NCI-H524 (cell line): ENCODE results near the gene BAG5.

Source experiments
- DNase-seq, 2 experiments: peaks; one replicate each; lab custom pipeline; 2025; lab: John Stamatoyannopoulos, UW

BAG5 gene

DNA sequence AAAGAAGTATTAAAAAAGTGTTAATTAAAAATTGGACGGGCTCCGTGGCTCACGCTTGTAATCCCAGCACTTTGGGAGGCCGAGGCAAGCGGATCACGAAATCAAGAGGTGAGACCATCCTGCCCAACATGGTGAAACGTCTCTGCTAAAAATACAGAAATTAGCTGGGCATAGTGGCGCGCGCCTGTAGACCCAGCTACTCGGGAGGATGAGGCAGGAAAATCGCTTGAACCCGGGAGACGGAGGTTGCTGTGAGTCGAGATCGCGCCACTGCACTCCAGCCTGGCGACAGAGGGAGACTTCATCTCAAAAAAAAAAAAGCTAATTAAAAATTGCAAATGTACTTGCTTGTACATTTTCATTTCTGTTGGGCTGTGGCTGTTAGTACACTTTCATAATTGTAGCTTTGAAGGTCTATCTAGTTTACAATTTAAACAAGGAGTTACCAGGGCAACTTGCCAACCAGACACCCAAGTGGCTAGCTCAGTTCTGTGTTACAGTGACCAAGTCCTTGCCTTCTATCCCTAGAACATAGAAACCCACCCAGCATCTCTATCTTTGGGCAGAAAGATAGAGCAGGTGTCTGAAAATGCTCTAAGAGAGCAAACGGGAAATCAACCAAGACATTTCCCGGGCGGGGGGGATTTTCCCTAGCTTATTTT is 1.5 kb upstream of the BAG5 start:
- no peak for DNase-seq

GRCh38 chr14:103563226-103563620 is 766 bp upstream of the BAG5 start:
- no peak for DNase-seq

DNA sequence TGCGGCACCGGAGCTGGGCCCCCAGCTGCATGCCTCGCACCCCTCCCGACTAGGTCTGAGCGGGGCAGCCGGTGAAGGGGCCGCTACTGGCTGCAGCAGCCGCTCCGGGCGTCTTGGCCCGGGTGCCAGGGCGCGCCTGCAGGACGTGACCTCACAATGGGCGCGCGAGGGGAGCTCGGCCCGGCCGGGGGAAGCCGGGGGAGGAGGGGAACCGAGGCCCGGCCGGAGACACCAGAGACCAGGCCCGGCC is 353 bp downstream of the BAG5 start:
- DNase-seq = no peak

- DNase-seq = no peak
Observed at GRCh38 chr14:103561381-103562178, 877 bp downstream of the BAG5 start.

DNA sequence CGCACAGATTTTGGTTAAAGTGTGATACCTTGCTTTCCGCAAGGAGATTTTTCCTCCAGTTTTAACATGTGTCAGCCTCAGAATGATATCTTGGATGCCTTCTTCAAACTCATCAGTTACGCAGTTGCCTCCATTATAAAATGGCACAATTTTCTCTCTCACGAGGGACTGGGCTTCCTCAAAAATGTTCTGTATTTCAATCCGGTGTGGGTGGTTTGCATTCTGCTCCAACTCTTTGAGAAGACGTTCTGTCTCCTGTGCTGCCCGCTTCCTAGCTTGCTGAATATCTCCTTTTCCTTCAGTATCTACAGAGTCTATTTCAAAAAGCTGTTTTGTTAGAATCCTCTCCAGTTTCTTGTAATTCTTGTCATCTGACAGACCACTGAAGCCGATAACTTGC is 1.8 kb downstream of the BAG5 start:
- no peak for DNase-seq

DNA sequence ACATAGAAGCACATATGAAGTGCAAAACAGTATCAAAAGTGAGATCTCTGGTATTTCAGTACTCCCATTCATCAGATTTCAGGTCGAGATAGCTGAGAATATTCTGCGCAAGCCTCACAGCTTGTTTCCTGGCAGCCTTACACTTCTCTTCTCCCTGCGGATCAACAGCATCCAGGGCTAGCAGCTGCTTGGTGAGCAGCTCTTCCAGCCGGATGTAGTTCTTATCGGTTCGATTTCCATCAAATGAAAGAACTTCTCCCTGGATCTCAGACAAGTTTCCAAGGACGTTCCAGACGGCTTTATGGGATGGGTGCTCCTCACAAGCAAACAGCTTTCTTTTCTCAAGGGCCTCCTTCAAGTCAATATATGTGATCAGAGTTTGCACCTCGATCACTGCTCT is 2.7 kb downstream of the BAG5 start:
- no peak for DNase-seq

GRCh38 chr14:103558071-103558882 is 4.2 kb downstream of the BAG5 start:
- DNase-seq = peak in 1 of 2 experiments; percentile 32

- DNase-seq = no peak
Observed at GRCh38 chr14:103556946-103557758, 5.3 kb downstream of the BAG5 start.

- no peak for DNase-seq
Observed at GRCh38 chr14:103555559-103556337, 6.7 kb downstream of the BAG5 start.

- no peak for DNase-seq
Observed at GRCh38 chr14:103552846-103553210, 9.6 kb downstream of the BAG5 start.

GRCh38 chr14:103552011-103552845 is 10.2 kb downstream of the BAG5 start:
- DNase-seq = no peak

- no peak for DNase-seq
Observed at GRCh38 chr14:103551338-103551762, 11.1 kb downstream of the BAG5 start.

DNA sequence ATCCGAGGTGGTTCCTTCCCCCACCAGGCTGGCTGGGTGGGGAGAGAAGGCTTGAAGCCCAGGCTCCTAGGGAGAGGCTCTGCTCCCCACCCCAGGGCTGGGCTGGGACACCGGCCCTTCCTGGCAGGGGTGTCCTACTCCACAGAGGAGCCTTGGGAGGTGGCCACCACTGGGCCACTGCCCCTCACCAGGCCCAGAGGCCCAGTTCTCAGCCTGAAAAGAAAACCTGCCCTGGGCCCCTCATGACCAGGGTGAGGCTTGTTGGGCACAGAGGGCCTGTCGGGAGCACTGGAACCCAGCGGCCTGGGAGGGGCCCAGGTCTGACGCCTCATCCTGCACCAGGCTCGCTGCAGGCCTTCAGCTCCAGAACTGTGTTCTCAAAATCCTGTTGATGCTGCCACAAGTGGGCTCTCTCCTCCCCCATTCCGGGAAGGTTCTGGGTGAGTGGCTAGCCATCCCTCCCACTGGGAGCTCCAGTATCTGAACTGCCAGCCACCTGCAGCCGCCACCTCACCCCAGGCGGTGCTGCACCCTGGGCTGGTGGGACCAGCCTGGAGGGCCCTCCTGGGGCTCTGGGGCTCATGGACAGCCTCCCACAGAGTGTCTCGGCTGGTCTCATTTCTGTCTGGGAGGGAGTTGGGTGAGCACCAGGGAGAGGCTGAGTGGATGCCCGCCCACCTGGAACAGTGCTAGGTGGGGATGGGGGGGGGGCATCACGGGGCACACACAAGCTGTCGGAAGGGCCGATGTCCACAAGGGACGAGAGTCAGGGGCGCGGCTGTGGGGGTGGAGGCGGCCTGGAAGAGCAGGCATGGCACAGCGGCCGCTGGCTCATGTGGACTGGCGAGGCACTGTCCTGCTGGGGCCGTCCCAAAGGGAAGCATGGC is 11.8 kb downstream of the BAG5 start:
- DNase-seq = no peak

- no peak for DNase-seq
Observed at GRCh38 chr14:103549361-103550311, 12.8 kb downstream of the BAG5 start.

DNA sequence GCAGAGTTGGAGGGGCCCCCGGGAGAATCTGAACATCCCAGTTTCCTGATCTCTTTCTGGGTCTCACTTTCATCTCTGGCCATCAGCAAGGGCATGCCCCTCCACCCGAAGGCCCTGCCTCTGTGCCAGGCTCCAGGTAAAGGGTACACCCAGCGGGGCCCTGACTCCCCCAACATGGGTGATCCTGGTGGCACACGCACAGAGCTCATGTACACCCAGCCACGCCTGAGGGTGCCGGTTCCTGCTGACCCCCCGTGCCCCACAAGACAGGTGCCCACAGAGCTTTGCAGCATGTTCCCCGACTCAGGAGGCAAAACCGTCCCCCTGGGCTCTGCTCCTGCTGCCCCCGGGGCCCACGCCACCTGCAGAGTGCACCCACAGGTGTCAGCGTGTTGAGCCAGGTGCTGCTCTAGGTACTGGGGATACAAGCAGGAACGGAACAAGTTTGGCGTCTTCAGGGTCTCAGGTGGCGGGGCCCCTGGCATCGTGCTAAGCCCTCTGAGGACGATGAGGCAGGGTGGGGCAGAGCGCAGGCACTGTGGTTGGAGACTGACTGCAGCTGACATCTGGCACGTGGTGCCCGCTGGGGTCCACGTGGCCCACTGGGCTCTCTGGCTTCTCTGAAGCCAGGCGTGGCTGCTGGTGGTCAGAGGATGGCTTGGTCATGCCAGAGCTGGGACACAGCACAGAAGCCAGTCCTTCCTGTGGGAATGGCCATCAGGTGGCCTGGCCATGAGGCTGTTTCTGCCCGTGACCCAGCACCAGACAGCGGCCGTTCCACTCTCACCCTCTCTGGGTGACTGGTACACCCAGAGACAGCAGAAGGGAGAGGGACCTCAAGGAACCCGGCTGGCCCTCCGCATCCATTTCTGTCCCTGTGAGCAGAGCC is 13.8 kb downstream of the BAG5 start:
- DNase-seq = no peak

DNA sequence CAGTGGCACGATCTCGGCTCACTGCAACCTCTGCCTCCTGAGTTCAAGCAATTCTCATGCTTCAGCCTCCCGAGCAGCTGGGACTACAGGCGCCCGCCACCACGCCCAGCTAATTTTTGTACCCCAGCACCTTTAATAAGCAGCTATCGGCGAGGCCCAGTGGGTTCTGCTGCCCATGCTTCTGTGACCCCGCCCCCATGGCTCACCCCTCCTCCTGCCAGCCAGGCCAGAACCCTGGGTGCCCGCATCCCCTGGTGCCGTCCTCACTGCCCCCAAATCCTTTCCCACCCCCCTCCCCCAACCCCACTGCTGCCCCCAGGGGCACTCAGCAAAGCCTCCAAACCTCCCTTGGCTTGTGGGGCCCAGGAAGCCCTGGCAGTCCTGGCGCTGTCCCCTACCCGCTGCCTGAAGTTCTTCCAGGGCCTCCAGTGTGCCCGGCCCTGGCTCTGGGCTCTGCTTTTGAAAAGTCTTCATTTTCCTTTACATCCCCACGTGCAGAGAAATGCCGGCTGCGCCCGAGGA is 14.5 kb downstream of the BAG5 start:
- DNase-seq = no peak

- no peak for DNase-seq
Observed at GRCh38 chr14:103547455-103547940, 15.0 kb downstream of the BAG5 start.
